HEK293 (cell line): ENCODE results near the gene GINS2.

ENCODE experiments used
- CTCF ChIA-PET: fragments of 350-600 bp; formaldehyde crosslinking; extraction: SDS; loops from one replicate; lab custom pipeline; 2021; ENCODE audit warnings: antibody characterized with exemption; lab: Yijun Ruan, JAX
- POLR2A ChIA-PET: fragments of 300-600 bp; formaldehyde crosslinking; extraction: SDS; loops from one replicate; lab custom pipeline; 2020; ENCODE audit warnings: antibody characterized with exemption, inconsistent platforms; lab: Yijun Ruan, JAX
- H3K27ac ChIP-seq: fragments of 200-500 bp; sonication (Bioruptor generic); 2 replicates; pipeline ENCODE4 v1.5.1; 2014; ENCODE audit warnings: low read depth, low read length, control low read depth, inconsistent platforms; ENCODE audit errors: extremely low read depth
- H3K36me3 ChIP-seq, 2 experiments: fragments of 200-500 bp in 1 of 2; sonication (Bioruptor generic) in 1 of 2; 1 replicate in 1 of 2; 2 replicates in 1 of 2; pipeline ENCODE4 v1.5.1; 2014 to 2017; ENCODE audit warnings: inconsistent platforms in 2 of 2, low read length in 2 of 2; ENCODE audit not compliant: control insufficient read depth in 2 of 2, insufficient read depth in 1 of 2
- H3K4me1 ChIP-seq: fragments of 200-500 bp; sonication (Bioruptor generic); 2 replicates; pipeline ENCODE4 v1.5.1; 2014; ENCODE audit warnings: mild to moderate bottlenecking, low read length, inconsistent platforms; ENCODE audit not compliant: control insufficient read depth, insufficient read depth
- H3K4me3 ChIP-seq: 2 replicates; pipeline ENCODE4 v1.5.1; 2011; ENCODE audit warnings: low read depth, mild to moderate bottlenecking, control low read depth, low read length, moderate library complexity
- H3K9me3 ChIP-seq: fragments of 200-500 bp; sonication (Bioruptor generic); 2 replicates; pipeline ENCODE4 v1.5.1; 2014; ENCODE audit warnings: low read depth, low read length, inconsistent platforms; ENCODE audit not compliant: control insufficient read depth, insufficient read depth
- EGR2 ChIP-seq: fragments of 450-650 bp; formaldehyde crosslinking; IDR thresholded peaks from 2 replicates; pipeline ENCODE4 v1.5.1; 2016; ENCODE audit warnings: low read depth, missing biosample characterization, missing genetic modification characterization
- SP7 ChIP-seq: fragments of 450-650 bp; formaldehyde crosslinking; IDR thresholded peaks from 2 replicates; pipeline ENCODE4 v1.5.1; 2016; ENCODE audit warnings: missing biosample characterization, missing genetic modification characterization
- ZBTB7A ChIP-seq: fragments of 450-650 bp; formaldehyde crosslinking; IDR thresholded peaks from 2 replicates; pipeline ENCODE4 v1.5.1; 2016; ENCODE audit warnings: low read depth, missing biosample characterization, missing genetic modification characterization
- ZIC2 ChIP-seq: fragments of 450-650 bp; formaldehyde crosslinking; IDR thresholded peaks from 2 replicates; pipeline ENCODE4 v1.5.1; 2016; ENCODE audit warnings: missing biosample characterization, missing genetic modification characterization
- ZNF112 ChIP-seq: fragments of 450-650 bp; formaldehyde crosslinking; IDR thresholded peaks from 2 replicates; pipeline ENCODE4 v1.5.0; 2017; ENCODE audit warnings: missing biosample characterization, missing genetic modification characterization
- ZNF169 ChIP-seq: fragments of 450-650 bp; formaldehyde crosslinking; IDR thresholded peaks from 2 replicates; pipeline ENCODE4 v1.5.1; 2016; ENCODE audit warnings: missing biosample characterization, missing genetic modification characterization
- ZNF239 ChIP-seq: fragments of 450-650 bp; formaldehyde crosslinking; IDR thresholded peaks from 2 replicates; pipeline ENCODE4 v1.5.1; 2016; ENCODE audit warnings: missing biosample characterization, missing genetic modification characterization
- ZNF324 ChIP-seq: fragments of 450-650 bp; formaldehyde crosslinking; IDR thresholded peaks from 2 replicates; pipeline ENCODE4 v1.5.1; 2016; ENCODE audit warnings: missing biosample characterization, missing genetic modification characterization
- ZNF366 ChIP-seq: fragments of 450-650 bp; formaldehyde crosslinking; conservative IDR thresholded peaks from 2 replicates; pipeline ENCODE4 v1.5.1; 2016; ENCODE audit warnings: missing biosample characterization, missing genetic modification characterization
- ZNF416 ChIP-seq: fragments of 450-650 bp; formaldehyde crosslinking; IDR thresholded peaks from 2 replicates; pipeline ENCODE4 v1.5.1; 2016; ENCODE audit warnings: missing biosample characterization, missing genetic modification characterization
- ZNF48 ChIP-seq: fragments of 450-650 bp; formaldehyde crosslinking; IDR thresholded peaks from 2 replicates; pipeline ENCODE4 v1.5.1; 2016; ENCODE audit warnings: missing biosample characterization, missing genetic modification characterization
- ZNF529 ChIP-seq: fragments of 450-650 bp; formaldehyde crosslinking; IDR thresholded peaks from 2 replicates; pipeline ENCODE4 v1.5.1; 2017; ENCODE audit warnings: missing genetic modification characterization, missing biosample characterization; ENCODE audit not compliant: insufficient replicate concordance
- ZNF830 ChIP-seq: fragments of 450-650 bp; IDR thresholded peaks from 2 replicates; pipeline ENCODE4 v1.5.0; 2018; ENCODE audit warnings: missing biosample characterization, missing genetic modification characterization, low read depth, mild to moderate bottlenecking, moderate library complexity
- TF ChIP-seq, protein P1 (sequence below): fragments of 450-650 bp; formaldehyde crosslinking; optimal IDR thresholded peaks from 2 replicates; pipeline ENCODE3; 2016; ENCODE audit warnings: missing biosample characterization, mild to moderate bottlenecking, missing genetic modification characterization
- TF ChIP-seq, protein P2 (sequence below): fragments of 450-650 bp; formaldehyde crosslinking; IDR thresholded peaks from 2 replicates; pipeline ENCODE4 v1.5.1; 2016; ENCODE audit warnings: missing biosample characterization, missing genetic modification characterization
- TF ChIP-seq, protein P3 (sequence below): fragments of 450-650 bp; IDR thresholded peaks from 2 replicates; pipeline ENCODE4 v1.5.1; 2018; ENCODE audit warnings: missing biosample characterization, missing genetic modification characterization
- TF ChIP-seq, protein P4 (sequence below): fragments of 450-650 bp; formaldehyde crosslinking; IDR thresholded peaks from 2 replicates; pipeline ENCODE4 v1.5.1; 2016; ENCODE audit warnings: missing biosample characterization, missing genetic modification characterization

GINS2 gene

DNA sequence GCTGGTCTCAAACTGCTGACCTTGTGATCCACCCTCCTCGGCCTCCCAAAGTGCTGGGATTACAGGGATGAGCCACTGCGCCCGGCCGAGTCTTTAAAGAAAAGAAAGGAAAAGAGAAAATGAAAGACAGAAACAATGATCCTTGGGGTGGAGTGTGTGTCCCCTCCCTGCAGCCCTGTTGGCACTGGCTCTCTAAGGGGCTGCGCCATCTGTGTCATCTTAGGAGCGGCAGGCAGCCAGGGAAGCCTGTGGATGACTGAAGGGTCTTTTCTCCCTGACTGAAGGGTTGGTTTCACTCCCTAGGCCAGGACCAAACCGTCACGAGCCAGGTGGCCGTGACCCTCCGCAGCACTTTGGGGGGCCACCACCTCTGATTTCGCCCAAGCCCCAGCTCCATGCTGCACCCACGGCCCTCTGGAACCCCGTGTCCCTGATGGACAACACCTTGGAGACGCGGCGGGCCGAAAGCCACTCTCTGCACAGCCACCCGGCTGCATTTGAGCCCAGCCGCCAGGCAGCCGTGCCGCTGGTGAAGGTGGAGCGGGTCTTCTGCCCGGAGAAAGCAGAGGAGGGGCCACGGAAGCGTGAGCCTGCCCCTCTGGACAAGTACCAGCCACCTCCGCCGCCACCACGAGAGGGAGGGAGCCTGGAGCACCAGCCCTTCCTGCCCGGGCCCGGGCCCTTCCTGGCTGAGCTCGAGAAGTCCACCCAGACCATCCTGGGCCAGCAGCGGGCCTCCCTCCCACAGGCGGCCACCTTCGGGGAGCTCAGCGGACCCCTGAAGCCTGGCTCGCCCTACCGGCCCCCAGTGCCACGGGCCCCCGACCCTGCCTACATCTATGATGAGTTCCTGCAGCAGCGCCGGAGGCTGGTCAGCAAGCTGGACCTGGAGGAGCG, 27.7 kb downstream of the GINS2 start:
- H3K36me3 ChIP-seq: peaks cover 0 to 98% of the 10 kb centered on the region in 2 experiments; a peak in 2 of 3 replicates
- TF ChIP-seq EGR2: no peak
- no peak for TF ChIP-seq SP7 (tag by site-specific recombination)
- TF ChIP-seq, protein P1, sequence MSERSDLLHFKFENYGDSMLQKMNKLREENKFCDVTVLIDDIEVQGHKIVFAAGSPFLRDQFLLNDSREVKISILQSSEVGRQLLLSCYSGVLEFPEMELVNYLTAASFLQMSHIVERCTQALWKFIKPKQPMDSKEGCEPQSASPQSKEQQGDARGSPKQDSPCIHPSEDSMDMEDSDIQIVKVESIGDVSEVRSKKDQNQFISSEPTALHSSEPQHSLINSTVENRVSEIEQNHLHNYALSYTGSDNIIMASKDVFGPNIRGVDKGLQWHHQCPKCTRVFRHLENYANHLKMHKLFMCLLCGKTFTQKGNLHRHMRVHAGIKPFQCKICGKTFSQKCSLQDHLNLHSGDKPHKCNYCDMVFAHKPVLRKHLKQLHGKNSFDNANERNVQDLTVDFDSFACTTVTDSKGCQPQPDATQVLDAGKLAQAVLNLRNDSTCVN (tag by site-specific recombination): no peak
- no peak for TF ChIP-seq ZNF366 (tag by site-specific recombination)
- TF ChIP-seq ZNF324 (tag by site-specific recombination): no peak
- TF ChIP-seq ZNF112 (tag by site-specific recombination): no peak
- TF ChIP-seq ZNF239: no peak
- no peak for TF ChIP-seq ZNF48
- TF ChIP-seq ZBTB7A (tag by site-specific recombination): no peak
- no peak for TF ChIP-seq ZNF529 (tag by site-specific recombination)
- no peak for TF ChIP-seq ZNF416
- H3K4me1 ChIP-seq: no peaks in the 10 kb centered on the region
- H3K27ac ChIP-seq: no peak overlapping the region; the same call in 1 of the 2 replicates
- POLR2A ChIA-PET: no interaction called here
- no peak overlapping the region for H3K4me3 ChIP-seq
- CTCF ChIA-PET: interaction anchor here (0.6 to 3.5 kb wide), 5 partner anchors 14 to 267 kb away, joined by 3 to 34 read pairs (median 7); no protein-coding TSS in a partner anchor
- H3K9me3 ChIP-seq: no peaks in the 10 kb centered on the region

DNA sequence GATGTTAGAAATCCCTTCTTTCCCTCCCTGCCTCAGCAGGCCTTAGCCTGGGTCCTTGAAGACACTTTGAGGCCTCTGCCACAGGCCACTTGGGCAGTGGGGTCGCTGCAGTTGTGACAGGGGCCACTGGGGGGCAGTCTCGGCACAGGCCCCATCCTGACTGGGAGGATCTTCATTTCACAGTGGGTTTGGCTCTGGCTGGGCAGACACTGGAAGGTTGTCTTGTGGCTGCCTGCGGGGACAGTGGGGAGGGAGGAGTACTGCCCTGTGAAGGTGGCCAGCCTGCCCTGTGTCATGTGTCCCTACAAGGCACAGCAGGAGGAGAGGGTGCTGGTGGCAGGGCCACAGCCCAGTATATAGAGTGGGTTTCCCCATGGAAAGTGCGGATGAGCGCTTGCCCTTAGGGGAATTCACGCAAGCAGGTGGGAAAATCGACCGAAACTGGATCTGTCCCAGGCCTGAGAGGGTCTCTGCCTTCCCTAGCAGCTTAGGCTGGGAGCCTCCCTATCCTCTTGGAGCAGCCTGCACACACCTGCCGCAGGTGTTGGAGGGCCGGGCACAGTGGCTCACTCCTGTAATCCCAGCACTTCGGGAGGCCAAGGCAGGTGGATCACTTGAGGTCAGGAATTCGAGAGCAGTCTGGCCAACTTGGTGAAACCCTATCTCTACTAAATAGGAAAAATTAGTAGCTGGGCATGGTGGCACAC, 28.8 kb downstream of the GINS2 start:
- POLR2A ChIA-PET: no interaction called here
- CTCF ChIA-PET: interaction anchor here (0.6 to 3.5 kb wide), 22 partner anchors 8 to 523 kb away, joined by 3 to 34 read pairs (median 6); no protein-coding TSS in a partner anchor

More for the DNA sequence above, 28.8 kb downstream of the GINS2 start:
- TF ChIP-seq, protein P2, sequence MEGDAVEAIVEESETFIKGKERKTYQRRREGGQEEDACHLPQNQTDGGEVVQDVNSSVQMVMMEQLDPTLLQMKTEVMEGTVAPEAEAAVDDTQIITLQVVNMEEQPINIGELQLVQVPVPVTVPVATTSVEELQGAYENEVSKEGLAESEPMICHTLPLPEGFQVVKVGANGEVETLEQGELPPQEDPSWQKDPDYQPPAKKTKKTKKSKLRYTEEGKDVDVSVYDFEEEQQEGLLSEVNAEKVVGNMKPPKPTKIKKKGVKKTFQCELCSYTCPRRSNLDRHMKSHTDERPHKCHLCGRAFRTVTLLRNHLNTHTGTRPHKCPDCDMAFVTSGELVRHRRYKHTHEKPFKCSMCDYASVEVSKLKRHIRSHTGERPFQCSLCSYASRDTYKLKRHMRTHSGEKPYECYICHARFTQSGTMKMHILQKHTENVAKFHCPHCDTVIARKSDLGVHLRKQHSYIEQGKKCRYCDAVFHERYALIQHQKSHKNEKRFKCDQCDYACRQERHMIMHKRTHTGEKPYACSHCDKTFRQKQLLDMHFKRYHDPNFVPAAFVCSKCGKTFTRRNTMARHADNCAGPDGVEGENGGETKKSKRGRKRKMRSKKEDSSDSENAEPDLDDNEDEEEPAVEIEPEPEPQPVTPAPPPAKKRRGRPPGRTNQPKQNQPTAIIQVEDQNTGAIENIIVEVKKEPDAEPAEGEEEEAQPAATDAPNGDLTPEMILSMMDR: peak; percentile 86
- TF ChIP-seq ZIC2 (tag by site-specific recombination): peak; percentile 29; the same call in 1 of the 2 replicates
- no peak for TF ChIP-seq ZNF169
- TF ChIP-seq, protein P3, sequence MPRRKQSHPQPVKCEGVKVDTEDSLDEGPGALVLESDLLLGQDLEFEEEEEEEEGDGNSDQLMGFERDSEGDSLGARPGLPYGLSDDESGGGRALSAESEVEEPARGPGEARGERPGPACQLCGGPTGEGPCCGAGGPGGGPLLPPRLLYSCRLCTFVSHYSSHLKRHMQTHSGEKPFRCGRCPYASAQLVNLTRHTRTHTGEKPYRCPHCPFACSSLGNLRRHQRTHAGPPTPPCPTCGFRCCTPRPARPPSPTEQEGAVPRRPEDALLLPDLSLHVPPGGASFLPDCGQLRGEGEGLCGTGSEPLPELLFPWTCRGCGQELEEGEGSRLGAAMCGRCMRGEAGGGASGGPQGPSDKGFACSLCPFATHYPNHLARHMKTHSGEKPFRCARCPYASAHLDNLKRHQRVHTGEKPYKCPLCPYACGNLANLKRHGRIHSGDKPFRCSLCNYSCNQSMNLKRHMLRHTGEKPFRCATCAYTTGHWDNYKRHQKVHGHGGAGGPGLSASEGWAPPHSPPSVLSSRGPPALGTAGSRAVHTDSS: no peak
- TF ChIP-seq, protein P4, sequence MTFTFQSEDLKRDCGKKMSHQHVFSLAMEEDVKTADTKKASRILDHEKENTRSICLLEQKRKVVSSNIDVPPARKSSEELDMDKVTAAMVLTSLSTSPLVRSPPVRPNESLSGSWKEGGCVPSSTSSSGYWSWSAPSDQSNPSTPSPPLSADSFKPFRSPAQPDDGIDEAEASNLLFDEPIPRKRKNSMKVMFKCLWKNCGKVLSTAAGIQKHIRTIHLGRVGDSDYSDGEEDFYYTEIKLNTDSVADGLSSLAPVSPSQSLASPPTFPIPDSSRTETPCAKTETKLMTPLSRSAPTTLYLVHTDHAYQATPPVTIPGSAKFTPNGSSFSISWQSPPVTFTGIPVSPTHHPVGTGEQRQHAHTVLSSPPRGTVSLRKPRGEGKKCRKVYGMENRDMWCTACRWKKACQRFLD (tag by site-specific recombination): no peak
- TF ChIP-seq ZNF830: no peak
- no peaks in the 10 kb centered on the region for H3K9me3 ChIP-seq
- no peaks in the 10 kb centered on the region for H3K4me1 ChIP-seq
- no peak overlapping the region for H3K4me3 ChIP-seq
- no peak overlapping the region for H3K27ac ChIP-seq
- peaks cover 0 to 98% of the 10 kb centered on the region in 2 experiments; a peak in 2 of 3 replicates for H3K36me3 ChIP-seq
